ENCODE data around the gene NSUN7.

The NSUN7 gene

DNA sequence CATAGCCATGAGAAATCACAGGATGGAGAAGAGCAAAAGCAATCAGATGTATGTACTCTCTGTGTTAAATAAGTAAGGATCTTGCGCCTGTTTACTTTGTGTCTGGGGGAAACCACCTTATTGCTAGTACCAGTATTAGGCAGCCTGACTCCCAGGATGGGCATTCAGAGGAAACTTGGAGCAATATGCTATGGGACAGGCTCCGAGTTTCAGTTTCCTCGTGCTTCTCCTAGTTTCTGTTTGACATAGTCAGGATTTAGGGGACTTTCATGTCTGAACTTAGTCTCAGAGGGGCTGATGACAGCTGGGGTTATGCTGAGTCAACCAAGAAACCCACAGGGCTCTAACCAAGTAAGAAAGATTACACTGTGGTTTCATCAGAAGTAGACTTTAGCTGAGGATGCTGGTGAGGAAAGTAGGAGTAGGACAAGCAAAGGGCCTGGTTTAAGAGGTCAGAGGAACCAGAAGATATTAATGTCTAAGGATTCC, 13.5 kb downstream of the NSUN7 start:
- TF ChIP-seq GATA3 (IDR thresholded peaks at IDR 0.05; ENCODE audit: low read depth, low read length) (no peak), GATA2 (IDR thresholded peaks at IDR 0.05; ENCODE audit: low read depth, low read length) (no peak)

DNA sequence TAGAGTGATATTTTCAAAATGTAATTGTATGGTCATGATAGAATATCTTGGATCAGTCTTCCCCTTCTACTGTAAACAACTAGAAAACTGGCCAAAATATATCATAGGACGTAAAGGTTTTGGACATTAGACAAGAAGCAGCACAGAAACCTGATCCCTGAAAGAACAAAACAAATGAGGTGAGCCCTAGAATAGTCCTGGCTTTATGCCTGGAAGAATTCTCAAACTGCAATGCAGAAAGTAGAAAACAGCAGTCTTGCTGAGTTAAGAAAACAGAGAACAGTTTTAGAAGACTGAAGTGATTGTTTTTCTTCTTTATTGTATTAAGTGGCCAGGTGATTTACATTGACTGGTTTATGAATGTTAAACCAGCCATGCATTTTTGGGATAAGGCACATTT, 19.5 kb downstream of the NSUN7 start:
- TF ChIP-seq GATA3 (IDR thresholded peaks at IDR 0.05; ENCODE audit: low read depth, low read length), result no peak
- TF ChIP-seq GATA2 (IDR thresholded peaks at IDR 0.05; ENCODE audit: low read depth, low read length), result no peak

DNA sequence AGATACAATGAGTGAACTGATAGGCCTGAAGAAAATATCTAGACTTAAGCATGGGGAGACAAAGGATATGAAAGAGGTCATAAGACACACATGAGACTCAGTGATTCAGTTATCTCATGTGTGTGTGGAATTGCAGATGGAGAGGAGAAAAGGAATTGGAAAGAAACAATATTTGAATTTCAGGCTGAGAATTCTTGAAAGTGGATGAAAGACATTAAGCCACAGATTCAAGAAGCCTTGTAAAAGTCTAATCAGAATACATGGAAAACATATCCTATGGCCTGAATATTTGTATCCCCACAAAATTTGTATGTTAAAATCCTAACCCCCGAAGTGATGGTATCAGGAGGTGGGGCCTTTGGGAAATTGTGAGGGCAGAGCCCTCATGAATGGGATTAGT, 28.3 kb downstream of the NSUN7 start:
- no peak for TF ChIP-seq GATA3 (IDR thresholded peaks at IDR 0.05; ENCODE audit: low read depth, low read length)
- TF ChIP-seq GATA2 (IDR thresholded peaks at IDR 0.05; ENCODE audit: low read depth, low read length), result no peak

DNA sequence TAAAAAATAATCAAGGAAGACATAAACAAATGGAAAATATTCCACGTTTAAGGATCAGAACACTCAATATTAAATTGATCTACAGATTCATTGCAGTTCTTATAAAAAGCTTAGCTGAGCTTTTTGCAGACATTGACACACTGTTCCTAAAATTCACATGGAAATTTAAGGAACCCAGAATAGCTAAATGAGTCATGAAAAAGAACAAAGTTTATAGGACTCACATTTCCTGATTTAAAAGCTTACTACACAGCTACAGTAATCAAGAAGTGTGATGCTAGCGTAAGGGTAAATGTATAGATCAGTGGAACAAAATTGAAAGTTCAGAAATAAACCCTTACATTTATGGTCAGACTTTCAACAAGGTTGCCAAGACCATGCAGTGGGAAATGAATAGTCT, 33.1 kb downstream of the NSUN7 start:
- TF ChIP-seq GATA3 (IDR thresholded peaks at IDR 0.05; ENCODE audit: low read depth, low read length), result no peak
- TF ChIP-seq GATA2 (IDR thresholded peaks at IDR 0.05; ENCODE audit: low read depth, low read length), result no peak

DNA sequence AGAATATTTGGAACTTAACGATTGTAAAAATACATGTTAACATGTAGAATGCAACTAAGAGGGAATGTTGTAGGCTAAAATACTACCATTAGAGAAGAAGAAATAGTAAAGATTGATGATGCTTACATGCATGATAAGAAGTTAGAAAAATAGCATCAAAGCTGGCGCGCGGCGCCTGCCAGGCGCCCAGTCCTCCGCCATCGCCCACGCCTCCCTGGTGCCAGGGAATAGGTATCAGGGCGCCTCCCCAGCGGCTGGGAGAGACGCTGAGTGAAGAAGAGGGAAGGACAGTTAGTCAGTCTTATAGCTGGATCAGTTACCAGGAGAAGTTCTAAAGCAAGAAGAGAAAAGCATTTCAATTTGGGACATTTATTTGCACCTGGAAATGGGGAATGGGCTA, 36.0 kb downstream of the NSUN7 start:
- TF ChIP-seq GATA2 (IDR thresholded peaks at IDR 0.05; ENCODE audit: low read depth, low read length) (no peak), GATA3 (IDR thresholded peaks at IDR 0.05; ENCODE audit: low read depth, low read length) (no peak)

DNA sequence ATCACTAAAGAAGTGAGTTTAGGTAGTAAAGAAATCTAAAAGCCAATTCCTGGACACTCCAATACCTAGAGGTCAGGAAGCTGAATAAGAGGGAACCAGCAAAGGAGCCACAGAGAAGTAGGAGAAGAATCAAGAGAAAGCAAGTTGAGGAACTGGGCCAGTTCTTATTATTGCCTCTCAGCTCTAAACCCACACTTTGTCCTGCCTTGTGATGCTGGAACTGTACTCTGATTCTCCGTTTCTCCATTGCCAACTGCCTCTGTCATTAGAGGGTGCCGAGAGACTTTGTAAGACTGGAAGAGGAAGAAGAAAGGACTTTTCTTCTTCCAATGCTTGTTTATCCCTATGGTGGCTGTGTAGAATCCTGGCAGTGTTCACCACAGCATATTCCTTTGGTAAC, 38.6 kb downstream of the NSUN7 start:
- TF ChIP-seq GATA3 (IDR thresholded peaks at IDR 0.05; ENCODE audit: low read depth, low read length) (no peak), GATA2 (IDR thresholded peaks at IDR 0.05; ENCODE audit: low read depth, low read length) (no peak)

DNA sequence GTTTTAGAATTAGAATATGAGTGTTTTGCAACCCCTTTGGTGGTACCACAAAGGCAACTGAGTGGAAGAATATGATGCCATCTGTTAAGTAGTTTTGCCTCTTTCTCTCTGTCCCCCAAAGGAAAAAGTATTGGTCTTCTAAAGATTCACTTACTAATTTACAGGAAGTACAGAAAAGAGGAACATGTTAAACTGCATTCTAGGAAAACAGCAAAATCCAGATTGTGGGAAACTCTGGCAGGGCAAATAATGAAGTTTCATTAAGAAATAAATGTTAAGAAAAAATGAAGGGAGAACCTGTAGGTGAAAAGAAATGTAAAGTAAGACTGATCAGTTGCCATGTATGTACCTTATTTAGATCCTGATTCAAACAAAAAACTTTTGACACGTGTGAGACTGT, 39.3 kb downstream of the NSUN7 start:
- no peak for TF ChIP-seq GATA3 (IDR thresholded peaks at IDR 0.05; ENCODE audit: low read depth, low read length)
- no peak for TF ChIP-seq GATA2 (IDR thresholded peaks at IDR 0.05; ENCODE audit: low read depth, low read length)

DNA sequence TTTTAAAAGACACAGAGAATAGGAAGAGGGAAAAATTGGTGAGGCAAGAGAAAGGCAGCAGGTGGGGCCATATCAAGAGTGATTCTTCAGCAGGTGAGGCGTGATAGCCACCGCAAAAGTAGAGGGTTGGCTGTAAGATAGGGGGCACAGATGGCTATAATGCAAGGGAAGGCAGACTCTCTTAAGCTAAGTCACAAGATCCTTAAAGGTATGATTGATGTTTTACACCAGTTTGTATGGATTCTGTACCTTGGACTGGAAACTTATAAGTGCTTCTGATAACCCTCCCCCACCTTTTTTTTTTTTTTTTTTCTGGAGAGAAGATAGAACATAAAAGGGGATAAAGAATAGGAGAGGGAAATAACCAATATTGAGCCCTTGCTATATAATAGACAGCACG, 40.0 kb downstream of the NSUN7 start:
- TF ChIP-seq GATA3 (IDR thresholded peaks at IDR 0.05; ENCODE audit: low read depth, low read length) (no peak), GATA2 (IDR thresholded peaks at IDR 0.05; ENCODE audit: low read depth, low read length) (no peak)

DNA sequence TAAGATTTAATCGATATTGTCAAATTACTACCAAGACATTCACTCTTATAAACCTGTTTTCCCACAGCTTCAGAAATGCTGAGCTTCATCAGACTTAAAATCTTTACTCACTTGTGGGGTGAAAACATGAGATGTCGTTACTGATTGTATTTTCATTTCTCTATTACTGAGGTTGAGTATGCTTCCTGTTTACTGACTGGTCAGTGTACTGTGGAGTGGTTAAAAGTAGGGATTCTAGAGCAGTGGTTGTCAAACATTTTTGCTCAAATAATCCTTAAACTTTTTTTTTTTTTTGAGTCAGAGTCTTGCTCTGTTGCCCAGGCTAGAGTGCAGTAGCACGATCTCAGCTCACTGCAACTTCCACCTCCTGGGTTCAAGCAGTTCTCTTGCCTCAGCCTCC, 50.3 kb downstream of the NSUN7 start:
- TF ChIP-seq GATA3 (IDR thresholded peaks at IDR 0.05; ENCODE audit: low read depth, low read length), result no peak
- TF ChIP-seq GATA2 (IDR thresholded peaks at IDR 0.05; ENCODE audit: low read depth, low read length), result no peak

DNA sequence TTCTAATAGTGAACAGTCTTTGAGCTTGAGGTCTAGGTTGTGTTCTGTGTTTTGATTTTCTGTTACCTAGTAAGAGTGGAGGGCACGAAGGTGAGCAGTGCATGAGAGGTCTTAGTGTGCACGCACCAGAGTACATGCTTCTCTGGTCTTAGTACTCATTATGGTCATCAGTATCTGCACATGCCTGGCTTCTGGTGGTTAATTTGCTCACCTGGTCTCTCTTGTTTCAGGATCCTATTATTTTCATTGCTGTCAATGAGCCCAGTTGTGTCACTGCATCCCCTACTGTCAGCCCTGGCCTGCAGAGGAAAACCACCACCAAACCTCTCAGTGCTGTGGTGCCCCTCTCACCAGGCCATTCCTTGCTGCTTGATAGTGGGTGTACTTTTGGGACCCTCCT, 54.8 kb downstream of the NSUN7 start:
- TF ChIP-seq GATA2 (IDR thresholded peaks at IDR 0.05; ENCODE audit: low read depth, low read length) (no peak), GATA3 (IDR thresholded peaks at IDR 0.05; ENCODE audit: low read depth, low read length) (no peak)

DNA sequence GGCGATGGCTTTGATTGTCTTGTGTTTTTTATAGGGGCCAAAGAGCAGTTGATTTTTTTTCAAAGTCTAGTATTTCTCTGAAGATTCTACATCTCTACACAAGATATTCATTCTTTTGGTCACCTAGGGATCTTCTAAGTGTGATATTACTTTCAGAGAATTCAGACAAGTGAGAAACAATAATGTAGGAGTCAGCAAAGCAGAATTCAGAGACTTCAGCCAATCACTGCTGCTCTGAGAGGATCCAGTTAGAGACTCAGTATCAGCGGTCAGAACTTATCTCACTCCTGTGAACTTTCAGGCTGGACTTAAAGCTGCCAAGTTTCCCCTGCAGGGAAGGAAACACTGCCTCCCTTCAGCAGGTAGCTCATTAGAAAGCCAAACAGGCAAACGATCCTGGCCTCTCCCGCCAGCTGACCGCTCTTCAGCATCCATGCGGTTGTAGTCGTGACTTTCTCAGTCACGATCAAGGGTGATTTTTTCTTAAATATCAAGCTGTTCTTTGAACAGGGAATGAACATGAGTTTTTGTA, 59.2 kb downstream of the NSUN7 start:
- TF ChIP-seq GATA2 (IDR thresholded peaks at IDR 0.05; ENCODE audit: low read depth, low read length) (no peak), GATA3 (IDR thresholded peaks at IDR 0.05; ENCODE audit: low read depth, low read length) (no peak)

DNA sequence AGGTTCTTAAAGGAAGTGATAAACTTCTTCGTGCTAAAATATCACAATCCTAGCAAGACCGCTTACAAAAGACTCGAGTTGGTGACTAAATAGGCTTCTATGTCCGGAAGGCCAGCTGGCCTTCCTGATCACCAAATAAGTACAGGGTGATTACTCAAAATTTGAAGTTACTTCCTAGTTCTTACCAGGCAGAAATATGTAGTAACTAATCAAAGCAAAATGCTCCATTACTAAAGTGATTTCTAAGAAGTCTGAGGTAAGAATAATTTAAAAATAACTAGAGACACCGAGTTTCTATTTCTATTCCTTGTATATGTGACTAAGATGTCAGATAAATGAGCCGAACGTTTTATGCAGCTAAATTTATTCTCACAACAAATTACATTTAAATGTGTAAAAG, 62.2 kb downstream of the NSUN7 start:
- TF ChIP-seq GATA3 (IDR thresholded peaks at IDR 0.05; ENCODE audit: low read depth, low read length) (no peak), GATA2 (IDR thresholded peaks at IDR 0.05; ENCODE audit: low read depth, low read length) (no peak)

DNA sequence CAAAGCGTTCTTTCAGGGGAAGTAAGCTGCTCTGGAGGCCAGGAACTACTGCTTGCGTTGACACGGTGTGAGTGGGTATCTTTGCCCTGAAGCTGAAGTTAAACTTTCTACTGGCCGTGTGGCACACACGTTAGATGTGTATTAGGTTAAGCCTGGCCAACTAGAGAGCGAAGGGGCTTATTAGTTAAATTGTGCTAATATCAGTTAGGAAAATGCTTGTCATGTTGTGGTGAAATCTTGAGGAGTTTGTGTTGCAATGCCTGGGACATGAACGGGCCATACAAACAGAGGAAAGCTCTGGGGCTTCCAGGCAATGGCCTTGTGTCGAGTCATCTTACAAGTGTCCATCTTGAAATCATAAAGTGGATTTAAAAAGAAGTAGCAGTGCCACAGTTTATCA, 62.6 kb downstream of the NSUN7 start:
- TF ChIP-seq GATA3 (IDR thresholded peaks at IDR 0.05; ENCODE audit: low read depth, low read length), result no peak
- TF ChIP-seq GATA2 (IDR thresholded peaks at IDR 0.05; ENCODE audit: low read depth, low read length), result no peak

DNA sequence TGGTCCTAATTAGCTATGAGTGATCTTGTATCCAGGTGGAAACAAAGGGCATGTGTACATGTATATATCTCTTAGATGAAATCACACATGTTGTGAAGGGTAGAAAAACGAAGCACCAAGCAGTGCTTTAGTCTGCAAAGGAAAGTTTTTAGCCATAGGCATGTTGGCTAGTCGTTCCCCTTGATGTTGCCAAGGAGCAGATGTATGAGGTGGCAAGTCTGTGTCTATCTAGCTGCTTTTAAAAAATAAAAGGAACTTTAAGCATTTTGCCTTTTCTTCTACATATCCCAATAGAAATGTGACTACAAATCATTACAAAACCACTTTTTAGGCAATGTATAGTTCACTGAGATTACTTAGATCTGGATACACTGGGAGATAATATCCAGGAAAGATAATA, 63.1 kb downstream of the NSUN7 start:
- TF ChIP-seq GATA2 (IDR thresholded peaks at IDR 0.05; ENCODE audit: low read depth, low read length) (no peak), GATA3 (IDR thresholded peaks at IDR 0.05; ENCODE audit: low read depth, low read length) (no peak)

DNA sequence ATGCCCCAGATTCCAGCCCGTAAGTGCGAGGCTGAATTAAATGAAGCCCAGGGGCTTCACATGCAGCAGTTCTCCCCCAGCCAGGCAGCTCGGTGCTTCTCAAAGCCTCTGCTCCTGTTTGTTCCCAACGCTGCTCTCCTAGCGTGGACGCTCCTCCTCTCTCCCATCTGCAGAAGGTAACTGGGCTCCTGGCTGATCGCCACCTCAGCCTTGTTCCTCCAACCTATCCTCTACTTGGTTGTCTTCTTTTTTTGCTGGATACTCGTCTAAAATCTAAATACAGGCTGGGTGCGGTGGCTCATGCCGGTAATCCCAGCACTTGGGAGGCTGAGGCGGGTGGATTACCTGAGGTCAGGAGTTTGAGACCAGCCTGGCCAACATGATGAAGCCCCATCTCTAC, 70.3 kb downstream of the NSUN7 start:
- no peak for TF ChIP-seq GATA2 (IDR thresholded peaks at IDR 0.05; ENCODE audit: low read depth, low read length)
